ENCODE data around the gene RECQL5.

GRCh38 chr17:75603123-75603522 is 63.8 kb downstream of the RECQL5 start:
- TF ChIP-seq CTCF (optimal IDR thresholded peaks at IDR 0.05 in 1 of 3, IDR thresholded peaks at IDR 0.05 in 1 of 3, conservative IDR thresholded peaks at IDR 0.05 in 1 of 3; ENCODE audit: extremely low read depth in 1 of 3, insufficient read depth in 2 of 3, low read length in 3 of 3) (no peak), EZH2 (IDR thresholded peaks at IDR 0.05; ENCODE audit: low read length) (no peak)
